NCI-H1417 treated with DMSO at 0.1 percent for 48 hours (cell line): ENCODE results near the gene SRD5A3.
"Not testable (repeated sequence)": the region's sequence is repeated elsewhere in the genome, so short reads cannot be mapped to it uniquely, and the experiment has no call there.

Source experiments
- DNase-seq: peaks from one replicate; lab custom pipeline; 2025; lab: John Stamatoyannopoulos, UW

SRD5A3 gene

GRCh38 chr4:55346851-55347255, 811 bp downstream of the SRD5A3 start:
- DNase-seq, result no peak

DNA sequence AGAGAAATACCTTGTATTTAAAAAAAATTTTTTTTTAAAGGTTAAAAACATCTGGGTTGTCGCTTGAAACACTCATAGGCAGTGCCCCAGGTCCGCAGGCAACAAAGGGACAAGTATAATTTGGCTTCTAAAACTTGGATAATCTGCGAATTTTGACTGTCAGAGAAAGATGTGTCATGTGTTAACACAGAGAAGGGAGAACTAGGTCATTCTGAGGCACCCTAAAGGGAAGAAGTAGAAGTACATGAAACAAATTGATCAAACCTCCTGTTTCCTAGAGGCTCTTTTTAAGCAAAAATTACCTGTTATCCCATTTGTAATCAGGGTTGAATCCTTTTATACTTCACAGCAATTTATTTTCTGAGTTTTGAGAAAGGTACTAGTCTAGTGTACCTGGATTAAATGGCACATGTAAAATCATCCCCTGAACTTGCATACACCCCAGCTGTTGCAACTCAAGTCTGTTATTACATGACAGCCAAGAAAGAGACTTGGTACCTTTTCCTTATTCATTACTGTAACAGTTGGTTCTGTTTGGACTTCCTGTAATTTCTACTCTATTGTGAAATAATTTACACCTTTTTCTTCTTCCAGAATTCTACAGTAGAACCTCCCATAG, 1.7 kb downstream of the SRD5A3 start:
- DNase-seq, result no peak

- DNase-seq, result no peak
Observed at GRCh38 chr4:55348466-55348865, 2.4 kb downstream of the SRD5A3 start.

DNA sequence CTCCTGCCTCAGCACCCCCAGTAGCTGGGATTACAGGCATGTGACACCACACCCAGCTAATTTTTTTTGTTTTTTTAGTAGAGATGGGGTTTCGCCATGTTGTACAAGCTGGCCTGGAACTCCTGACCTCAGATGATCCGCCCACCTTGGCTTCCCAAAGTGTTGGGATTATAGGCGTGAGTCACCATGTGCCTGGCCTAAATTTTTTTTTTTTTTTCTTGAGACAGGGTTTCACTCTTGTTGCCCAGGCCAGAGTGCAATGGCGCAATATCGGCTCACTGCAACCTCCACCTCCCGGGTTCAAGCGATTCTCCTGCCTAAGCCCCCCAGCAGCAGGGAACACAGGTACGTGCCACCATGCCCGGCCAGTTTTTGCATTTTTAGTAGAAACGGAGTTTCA, 4.8 kb downstream of the SRD5A3 start:
- DNase-seq, result not testable (repeated sequence)

- no peak for DNase-seq
Observed at GRCh38 chr4:55351824-55352223, 5.8 kb downstream of the SRD5A3 start.

DNA sequence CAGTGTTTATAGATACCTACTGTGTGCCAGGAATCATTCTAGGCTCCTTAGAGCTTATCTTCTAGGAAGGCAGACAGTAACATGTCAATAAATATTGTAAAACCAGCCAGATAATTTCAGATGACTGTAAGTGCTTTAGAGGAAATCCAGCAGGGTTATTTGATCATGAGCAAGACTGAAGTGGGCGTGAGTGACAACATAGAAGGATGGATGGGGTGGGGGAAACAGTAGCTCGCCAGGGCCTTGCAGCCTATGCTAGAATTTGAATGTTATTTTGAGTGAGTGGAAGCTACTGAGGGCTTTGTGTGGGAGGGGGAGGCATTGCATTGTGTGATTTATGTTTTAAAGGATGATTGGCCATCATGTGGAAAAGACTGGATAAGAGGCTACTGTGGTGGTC, 6.7 kb downstream of the SRD5A3 start:
- DNase-seq, result no peak

- not testable (repeated sequence) for DNase-seq
Observed at GRCh38 chr4:55353228-55353747, 7.2 kb downstream of the SRD5A3 start.

- no peak for DNase-seq
Observed at GRCh38 chr4:55354648-55355047, 8.6 kb downstream of the SRD5A3 start.

GRCh38 chr4:55355555-55355954, 9.5 kb downstream of the SRD5A3 start:
- no peak for DNase-seq

DNA sequence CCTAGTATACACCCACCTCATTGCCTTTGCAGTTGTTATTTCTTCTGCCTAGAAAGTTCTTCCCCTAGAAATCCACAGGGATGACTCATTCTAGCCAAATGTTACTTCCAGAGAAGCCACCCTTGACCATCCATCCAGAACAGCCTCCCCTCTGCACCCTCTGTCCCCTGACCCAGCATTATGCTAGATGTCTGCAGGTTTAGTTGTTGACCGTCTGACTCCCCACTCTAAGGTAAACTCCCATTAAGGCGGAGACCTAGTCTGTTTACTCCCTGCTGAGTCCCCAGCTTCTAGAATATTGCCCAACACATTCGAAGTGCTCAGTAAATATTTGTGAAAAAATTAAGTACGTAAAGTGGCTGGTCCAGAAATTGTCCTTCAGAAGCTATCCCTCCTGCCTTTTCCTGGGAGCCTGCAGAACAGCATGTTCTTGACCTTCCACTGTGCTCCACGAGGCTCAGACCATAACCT, 11.0 kb downstream of the SRD5A3 start:
- DNase-seq, result no peak

DNA sequence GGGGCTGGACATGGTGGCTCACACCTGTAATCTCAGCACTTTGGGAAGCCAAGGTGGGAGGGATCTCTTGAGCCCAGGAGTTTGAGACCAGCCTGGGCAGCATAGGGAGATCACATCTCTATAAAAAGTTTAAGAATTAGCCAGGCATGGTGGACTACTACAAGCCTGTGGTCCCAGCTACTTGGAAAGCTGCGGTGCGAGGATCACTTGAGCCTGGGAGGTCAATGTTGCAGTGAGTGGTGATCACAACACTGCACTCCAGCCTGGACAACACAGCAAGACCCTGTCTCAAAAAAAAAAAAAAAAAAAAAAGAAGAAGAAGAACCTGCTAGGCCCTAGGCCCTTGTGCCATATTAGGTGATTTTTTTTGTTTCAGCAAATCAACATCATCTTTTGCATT, 12.2 kb downstream of the SRD5A3 start:
- no peak for DNase-seq

DNA sequence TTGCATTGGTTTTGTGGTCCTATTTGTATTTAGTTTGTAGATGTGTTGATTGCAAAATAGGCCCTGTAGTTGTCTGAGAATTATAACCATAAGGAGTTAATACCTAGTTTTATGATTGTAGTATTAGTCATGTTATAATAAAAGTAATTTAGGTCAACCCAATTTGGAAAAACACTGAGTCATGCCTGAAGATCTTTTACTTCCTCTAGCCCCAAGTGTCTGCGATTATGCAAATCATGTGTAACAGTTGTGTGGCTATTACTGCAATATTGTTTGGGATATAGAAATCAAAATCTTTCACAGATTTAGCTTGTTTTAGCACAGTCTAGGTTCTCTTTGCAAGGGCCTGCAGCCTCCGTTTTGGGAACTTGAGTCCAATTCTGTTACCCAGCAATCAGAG, 12.6 kb downstream of the SRD5A3 start:
- no peak for DNase-seq

DNA sequence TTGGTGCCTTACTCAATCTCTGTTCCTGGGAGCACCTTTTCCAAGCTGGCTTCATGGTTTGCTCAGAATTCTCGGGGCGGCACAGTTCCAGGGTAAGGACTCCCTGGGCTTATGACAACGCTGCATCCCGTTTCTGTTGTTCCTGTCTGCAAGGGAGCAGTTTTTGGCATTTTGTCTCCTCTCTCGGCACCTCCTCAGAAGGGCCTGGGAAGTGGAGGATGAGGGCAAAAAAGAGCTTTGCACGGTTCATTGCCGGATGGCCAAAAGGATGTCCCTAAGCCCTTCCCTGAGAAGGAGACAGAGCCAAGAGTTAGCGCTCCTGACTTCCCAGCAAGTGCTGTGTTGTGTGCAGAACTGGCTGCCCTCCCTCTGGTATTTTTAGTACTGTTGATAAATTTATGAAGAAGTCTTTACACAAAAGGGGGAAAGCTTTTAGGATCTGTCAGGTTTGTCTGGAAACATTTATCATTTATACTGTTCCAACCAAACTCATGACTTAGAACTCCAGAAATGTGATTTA, 13.4 kb downstream of the SRD5A3 start:
- DNase-seq, result no peak

GRCh38 chr4:55362938-55363337, 16.9 kb downstream of the SRD5A3 start:
- DNase-seq, result not testable (repeated sequence)

GRCh38 chr4:55363691-55364351, 17.8 kb downstream of the SRD5A3 start:
- no peak for DNase-seq

DNA sequence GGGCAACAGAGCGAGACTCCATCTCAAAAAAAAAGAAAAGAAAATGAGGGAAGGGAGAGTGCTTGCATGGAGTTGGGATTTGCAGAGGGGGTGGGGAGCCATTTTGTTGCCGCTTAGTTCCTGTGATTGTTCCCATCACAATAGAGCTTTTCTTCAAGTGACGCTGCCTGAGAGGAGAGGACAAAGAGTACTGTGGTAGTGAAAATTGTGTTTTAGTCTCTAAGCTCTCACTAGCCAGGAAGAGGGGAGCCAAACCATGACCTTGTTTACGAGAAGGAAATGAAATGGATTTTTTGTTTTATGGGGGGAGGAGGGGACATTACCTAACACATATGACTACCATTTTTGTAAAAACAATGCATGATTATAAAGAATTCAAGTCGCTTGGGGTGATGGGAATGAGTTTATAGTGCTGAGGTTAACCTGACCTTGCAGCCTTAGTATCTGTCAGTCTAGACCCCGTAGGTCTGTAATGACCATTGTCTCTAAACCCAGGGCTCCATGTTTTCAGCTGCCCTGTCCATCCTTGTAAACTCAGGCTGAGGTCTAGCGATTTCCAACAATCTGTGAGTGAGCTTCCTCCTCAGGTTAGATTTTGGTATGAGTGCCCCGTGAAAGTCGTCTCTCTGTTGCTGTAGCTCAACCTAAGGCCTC, 18.8 kb downstream of the SRD5A3 start:
- DNase-seq, result no peak

GRCh38 chr4:55365345-55365728, 19.3 kb downstream of the SRD5A3 start:
- DNase-seq, result no peak

GRCh38 chr4:55366621-55367020, 20.6 kb downstream of the SRD5A3 start:
- DNase-seq, result no peak

GRCh38 chr4:55367084-55367722, 21.2 kb downstream of the SRD5A3 start:
- no peak for DNase-seq

GRCh38 chr4:55369968-55370367, 23.9 kb downstream of the SRD5A3 start:
- no peak for DNase-seq

GRCh38 chr4:55372259-55372658, 26.2 kb downstream of the SRD5A3 start:
- no peak for DNase-seq

DNA sequence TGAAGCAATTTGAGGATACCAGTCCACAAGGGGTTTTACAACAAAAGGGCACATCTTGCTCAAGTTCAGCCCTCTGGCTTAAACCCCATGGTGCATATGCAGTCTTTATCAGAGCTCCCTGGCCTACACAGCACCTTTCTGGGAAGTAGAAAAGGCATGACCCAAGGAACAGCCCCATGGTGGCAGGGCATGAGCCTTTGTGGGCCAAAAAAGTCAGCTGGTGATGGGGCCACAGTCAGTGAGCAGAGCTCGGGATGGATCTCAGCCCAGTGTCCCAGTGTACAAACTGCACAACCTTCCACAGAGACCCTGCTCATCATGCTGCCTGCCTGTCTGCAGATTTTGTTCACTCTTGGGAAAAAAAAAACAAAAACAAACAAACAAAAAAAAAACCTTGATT, 27.4 kb downstream of the SRD5A3 start:
- DNase-seq, result no peak
